Smooth muscle cell (in vitro differentiated cells): ENCODE results near the gene UBE2E2. TPM values are rescaled to one million over a fixed set of nuclear protein-coding genes. Genes with fewer than 3 reads are reported as not detected.

ENCODE experiments used
- DNase-seq: peaks from one replicate; lab custom pipeline; 2025; ENCODE audit not compliant: unreplicated experiment; lab: John Stamatoyannopoulos, UW
- H2AFZ ChIP-seq: fragments of 200-600 bp; sonication (generic); 2 replicates; pipeline ENCODE4 v1.6.0; 2016; ENCODE audit warnings: antibody characterized with exemption, low read depth, mild to moderate bottlenecking
- H3F3A ChIP-seq: fragments of 200-600 bp; sonication (generic); 2 replicates; pipeline ENCODE4 v1.6.0; 2017; ENCODE audit warnings: antibody characterized with exemption, low read depth
- H3K27ac ChIP-seq: fragments of 200-600 bp; sonication (generic); 2 replicates; pipeline ENCODE4 v1.5.1; 2016; ENCODE audit warnings: low read depth, mild to moderate bottlenecking
- H3K27me3 ChIP-seq: fragments of 200-600 bp; sonication (generic); 2 replicates; pipeline ENCODE4 v1.6.1; 2016; ENCODE audit warnings: low read depth, mild to moderate bottlenecking
- H3K36me3 ChIP-seq: fragments of 200-600 bp; sonication (generic); 2 replicates; pipeline ENCODE4 v1.5.1; 2016; ENCODE audit warnings: low read depth
- H3K4me1 ChIP-seq: fragments of 200-600 bp; sonication (generic); 2 replicates; pipeline ENCODE4 v1.5.1; 2016; ENCODE audit warnings: low read depth
- H3K4me2 ChIP-seq: fragments of 200-600 bp; sonication (generic); 2 replicates; pipeline ENCODE4 v1.6.0; 2016; ENCODE audit warnings: mild to moderate bottlenecking
- H3K4me3 ChIP-seq: fragments of 200-600 bp; sonication (generic); 2 replicates; pipeline ENCODE4 v1.5.1; 2016; ENCODE audit warnings: mild to moderate bottlenecking
- H3K79me2 ChIP-seq: fragments of 200-600 bp; sonication (generic); 2 replicates; pipeline ENCODE4 v1.6.0; 2016; ENCODE audit warnings: low read depth, mild to moderate bottlenecking
- H3K9ac ChIP-seq: fragments of 200-600 bp; sonication (generic); 2 replicates; pipeline ENCODE4 v1.6.0; 2016; ENCODE audit warnings: low read depth
- H3K9me3 ChIP-seq: fragments of 200-600 bp; sonication (generic); replicated peaks from 2 replicates; pipeline ENCODE4 v1.5.1; 2016; ENCODE audit warnings: low read depth
- H4K20me1 ChIP-seq: fragments of 200-600 bp; sonication (generic); 2 replicates; pipeline ENCODE4 v1.6.0; 2016; ENCODE audit warnings: low read depth
- CTCF ChIP-seq: fragments of 200-600 bp; sonication (generic); IDR thresholded peaks from 2 replicates; pipeline ENCODE4 v1.5.1; 2017; ENCODE audit warnings: borderline replicate concordance, mild to moderate bottlenecking, antibody characterized with exemption; ENCODE audit not compliant: insufficient read depth, poor library complexity, severe bottlenecking
- WGBS: methylation state at CpG from one replicate; pipeline ENCODE4 v1.1.7; 2016; ENCODE audit warnings: low lambda C conversion rate; 5-methylcytosine and 5-hydroxymethylcytosine counted together
- polyA plus RNA-seq: library from polyadenylated mRNA; unstranded; fragments of >200 nt; fragmentation: Nextera tagmentation; extraction: Ambion mirVana; gene quantifications from 2 replicates; pipeline ENCODE4 v1.2.1, GENCODE V29; 2016
- total RNA-seq: library from RNA; depleted of rRNA; stranded (reverse); fragments of >200 nt; gene quantifications from 2 replicates; pipeline ENCODE4 v1.2.3, GENCODE V29; 2014

The UBE2E2 gene
- total and polyA plus RNA-seq, 2 experiments from 2014 or later: 65.9 to 121 TPM

GRCh38 chr3:23518441-23518840 is 315.3 kb downstream of the UBE2E2 start:
- peaks cover 9% of the 10 kb centered on the region for H3K4me1 ChIP-seq
- no peaks in the 10 kb centered on the region for H3K36me3 ChIP-seq
- 48% methylated on average over 2 of the region's 2 CpGs for WGBS
- no peak overlapping the region for H3K9ac ChIP-seq
- H3K9me3 ChIP-seq: no peaks in the 10 kb centered on the region
- H3K27me3 ChIP-seq: no peaks in the 10 kb centered on the region
- DNase-seq: no peak
- H3F3A ChIP-seq: no peaks in the 10 kb centered on the region
- no peak overlapping the region for H3K27ac ChIP-seq
- no peaks in the 10 kb centered on the region for H3K79me2 ChIP-seq
- H3K4me2 ChIP-seq: no peak overlapping the region
- H4K20me1 ChIP-seq: no peaks in the 10 kb centered on the region
- no peak overlapping the region for H3K4me3 ChIP-seq
- no peak for TF ChIP-seq CTCF
- H2AFZ ChIP-seq: no peak overlapping the region

GRCh38 chr3:23519314-23520208 is 316.4 kb downstream of the UBE2E2 start:
- DNase-seq: no peak
- no peaks in the 10 kb centered on the region for H3K79me2 ChIP-seq
- no peaks in the 10 kb centered on the region for H3K36me3 ChIP-seq
- H3K4me1 ChIP-seq: peaks cover 14% of the 10 kb centered on the region
- TF ChIP-seq CTCF: no peak
- H3K27me3 ChIP-seq: no peaks in the 10 kb centered on the region
- no peak overlapping the region for H3K4me3 ChIP-seq
- WGBS: 93% methylated on average over 4 of the region's 4 CpGs
- no peaks in the 10 kb centered on the region for H3K9me3 ChIP-seq
- no peaks in the 10 kb centered on the region for H3F3A ChIP-seq
- no peaks in the 10 kb centered on the region for H4K20me1 ChIP-seq
- H3K4me2 ChIP-seq: no peak overlapping the region
- no peak overlapping the region for H2AFZ ChIP-seq
- H3K27ac ChIP-seq: no peak overlapping the region
- H3K9ac ChIP-seq: no peak overlapping the region

GRCh38 chr3:23527326-23527725 is 324.2 kb downstream of the UBE2E2 start:
- Histone ChIP-seq H3K36me3 (no peaks in the 10 kb centered on the region), H3K79me2 (no peaks in the 10 kb centered on the region), H3K27ac (no peak overlapping the region), H3K4me2 (no peak overlapping the region), H3K4me3 (no peak overlapping the region), H3K4me1 (peaks cover 5% of the 10 kb centered on the region), H3F3A (no peaks in the 10 kb centered on the region), H3K9ac (no peak overlapping the region), H2AFZ (no peak overlapping the region), H4K20me1 (no peaks in the 10 kb centered on the region), H3K9me3 (no peaks in the 10 kb centered on the region), H3K27me3 (no peaks in the 10 kb centered on the region)
- no peak for TF ChIP-seq CTCF
- WGBS: 97% methylated on average over 2 of the region's 2 CpGs
- DNase-seq: no peak

- Histone ChIP-seq H3K9ac (no peak overlapping the region), H3K36me3 (no peaks in the 10 kb centered on the region), H3K4me3 (no peak overlapping the region), H3K27me3 (no peaks in the 10 kb centered on the region), H3F3A (no peaks in the 10 kb centered on the region), H3K27ac (no peak overlapping the region), H4K20me1 (peaks cover 9% of the 10 kb centered on the region), H3K4me1 (peaks cover 26% of the 10 kb centered on the region), H3K79me2 (no peaks in the 10 kb centered on the region), H3K9me3 (no peaks in the 10 kb centered on the region), H3K4me2 (no peak overlapping the region), H2AFZ (no peak overlapping the region)
- no peak for DNase-seq
- TF ChIP-seq CTCF: no peak
- WGBS: 99% methylated on average over 11 of the region's 11 CpGs
Observed at GRCh38 chr3:23533596-23533995, 330.5 kb downstream of the UBE2E2 start.
